OCI-LY3 (cell line): ENCODE results near the gene TP53.

Source experiments
- CTCF ChIP-seq: fragments of 200-600, 300-600 bp; sonication (generic); IDR thresholded peaks from 2 replicates; pipeline ENCODE4 v1.5.1; 2014; ENCODE audit warnings: antibody characterized with exemption, low read length, low read depth
- EZH2phosphoT487 ChIP-seq: fragments of 200-600 bp; shearing (Covaris generic); IDR thresholded peaks from 2 replicates; pipeline ENCODE4 v1.6.1; 2018; ENCODE audit warnings: antibody characterized with exemption, mixed run types, low read depth

GRCh38 chr17:7710301-7710700, 23.0 kb upstream of the TP53 start:
- TF ChIP-seq CTCF: no peak
- no peak for TF ChIP-seq EZH2phosphoT487
